Superior temporal gyrus (tissue), 1 donor: ENCODE results near the gene CLCN2.

ENCODE experiments used
- DNase-seq: peaks from one replicate; pipeline ENCODE4 v3.0.0-alpha.2; 2016; ENCODE audit errors: extremely low spot score

Gene CLCN2

DNA sequence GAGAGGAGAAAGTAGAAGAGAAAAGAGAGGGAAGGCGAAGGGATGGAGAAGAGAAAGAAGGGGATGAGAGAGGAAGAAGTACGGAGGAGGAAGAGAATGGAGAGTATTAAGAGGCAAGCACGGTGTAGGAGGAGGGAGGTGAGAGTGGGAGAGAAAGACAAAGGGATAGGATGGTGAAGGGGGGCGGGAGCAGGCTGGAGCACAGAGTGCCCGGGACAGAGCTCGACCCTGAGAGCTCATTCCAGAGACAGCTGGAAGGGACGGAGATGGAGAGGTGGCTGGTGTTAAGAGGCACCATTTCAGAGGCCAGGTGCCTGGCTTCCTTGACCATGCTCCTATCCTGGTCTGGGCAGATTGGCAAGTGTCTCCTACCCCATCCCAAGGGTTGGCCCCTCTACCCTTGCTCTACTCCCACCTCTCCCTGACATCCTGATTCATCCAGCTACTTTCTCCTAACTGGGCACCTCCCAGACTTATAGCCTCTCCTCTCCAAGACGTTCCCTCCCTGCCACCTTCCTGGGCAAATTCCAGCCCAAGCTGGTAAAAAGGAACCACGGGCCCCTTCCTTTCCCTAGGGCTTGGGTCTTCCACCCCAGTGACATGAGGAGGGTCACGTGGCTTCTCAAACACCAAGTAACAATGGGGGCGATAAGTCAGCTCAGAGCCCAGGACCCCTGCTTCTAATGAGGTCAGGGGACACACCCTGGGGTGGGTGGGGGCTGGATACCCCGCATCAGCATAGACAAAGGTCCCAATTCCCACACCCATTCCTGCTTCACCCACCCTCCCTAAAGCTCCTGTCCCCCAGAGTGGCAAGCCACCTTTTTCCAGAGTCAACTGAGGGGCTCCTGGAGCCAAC, 1.1 kb downstream of the CLCN2 start:
- DNase-seq, result no peak

DNA sequence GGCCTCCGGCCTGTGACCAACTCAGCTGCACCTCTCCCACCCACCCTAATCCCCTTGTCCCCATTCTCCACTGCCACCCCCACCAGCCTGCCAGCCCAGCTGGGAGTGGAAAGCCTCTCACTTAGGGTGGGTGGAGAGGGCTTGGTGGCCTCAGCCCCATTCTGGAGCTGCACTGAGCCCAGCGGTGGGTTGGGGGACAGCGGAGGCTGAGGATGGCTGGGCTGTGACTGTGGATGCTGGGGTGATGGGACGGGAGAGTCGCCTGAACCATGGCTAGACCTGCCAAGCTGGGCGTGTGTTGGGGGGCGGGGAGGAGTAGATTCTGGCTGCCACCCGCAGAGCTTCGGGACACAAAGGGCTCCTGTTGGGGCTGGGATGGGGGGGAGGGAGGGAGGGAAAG, 1.8 kb downstream of the CLCN2 start:
- no peak for DNase-seq

GRCh38 chr3:184358921-184359350, 2.5 kb downstream of the CLCN2 start:
- no peak for DNase-seq

GRCh38 chr3:184358124-184358767, 3.2 kb downstream of the CLCN2 start:
- no peak for DNase-seq

GRCh38 chr3:184357248-184358123, 3.9 kb downstream of the CLCN2 start:
- no peak for DNase-seq

- DNase-seq, result no peak
These were observed 6.0 kb downstream of the CLCN2 start for GRCh38 chr3:184355261-184356040.

DNA sequence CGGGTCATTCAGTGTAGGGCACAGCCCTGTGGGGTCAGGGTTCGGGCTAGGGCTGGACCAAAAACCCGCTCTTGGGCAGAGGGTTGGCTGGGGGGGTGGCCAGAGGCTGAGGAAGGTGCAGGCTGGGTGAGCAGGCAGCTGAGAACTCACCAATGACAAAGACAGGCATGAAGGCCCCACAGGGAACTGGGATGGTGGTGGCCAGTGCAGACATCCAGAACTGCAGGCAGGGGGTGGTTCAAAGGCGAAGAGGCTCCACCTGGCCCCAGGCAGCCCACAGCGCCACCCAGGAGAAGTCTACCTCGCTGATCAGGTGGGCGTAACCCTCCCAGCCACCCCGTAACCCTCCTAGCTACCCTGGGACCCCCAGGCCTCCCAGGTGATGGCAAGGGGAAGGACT, 6.7 kb downstream of the CLCN2 start:
- DNase-seq, result no peak

- no peak for DNase-seq
These were observed 7.2 kb downstream of the CLCN2 start for GRCh38 chr3:184354121-184354728.

DNA sequence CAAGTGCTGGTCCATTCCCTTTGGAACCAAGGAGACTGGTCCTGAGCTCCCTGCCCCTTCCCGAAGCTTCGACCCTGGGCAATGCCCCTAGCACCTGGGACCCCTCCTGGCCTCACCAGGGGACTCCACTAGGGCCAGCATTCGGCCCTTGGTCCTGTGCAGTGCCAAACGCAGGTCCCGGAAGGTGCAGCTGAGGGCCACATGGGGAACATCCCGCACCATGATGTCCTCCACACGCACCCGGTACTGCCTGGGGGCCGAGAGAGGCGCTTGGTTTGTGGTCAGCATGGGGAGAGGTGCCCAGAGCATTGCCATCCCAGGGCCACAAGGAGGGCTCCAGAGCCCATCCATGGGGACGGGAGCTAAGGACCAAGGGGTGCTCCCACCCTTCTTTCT, 7.9 kb downstream of the CLCN2 start:
- DNase-seq, result no peak

DNA sequence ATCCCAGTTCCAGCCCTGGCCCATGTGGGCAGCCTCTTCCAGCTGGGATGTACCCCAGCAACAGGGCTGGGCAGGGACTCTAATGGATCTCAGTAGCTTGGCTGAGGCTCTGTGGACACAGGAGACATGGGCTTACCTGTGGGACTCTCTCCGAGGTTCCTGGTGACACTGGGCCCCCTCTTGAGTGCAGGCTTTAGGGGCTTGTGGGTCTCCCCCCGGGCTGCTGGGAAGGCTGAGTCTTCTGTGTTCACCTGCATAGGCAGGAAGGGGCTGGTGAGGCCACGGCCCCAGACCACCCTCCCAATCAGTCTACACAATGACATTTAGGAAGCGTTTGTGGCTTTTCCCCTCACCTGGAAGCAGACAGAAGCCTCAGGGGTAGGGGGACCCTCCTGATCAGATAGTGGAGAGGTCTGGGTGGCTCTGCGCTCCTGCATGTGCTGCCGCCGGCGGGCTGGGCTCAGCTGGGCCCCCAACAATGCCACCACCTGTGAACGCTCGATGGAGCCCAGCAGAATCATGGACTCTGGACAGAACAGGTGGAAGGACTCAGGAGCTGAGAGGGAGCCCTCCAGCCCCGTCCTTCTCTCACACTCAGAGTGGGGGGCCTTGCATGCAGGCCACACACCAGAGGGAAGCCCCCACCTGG, 8.4 kb downstream of the CLCN2 start:
- DNase-seq, result no peak

DNA sequence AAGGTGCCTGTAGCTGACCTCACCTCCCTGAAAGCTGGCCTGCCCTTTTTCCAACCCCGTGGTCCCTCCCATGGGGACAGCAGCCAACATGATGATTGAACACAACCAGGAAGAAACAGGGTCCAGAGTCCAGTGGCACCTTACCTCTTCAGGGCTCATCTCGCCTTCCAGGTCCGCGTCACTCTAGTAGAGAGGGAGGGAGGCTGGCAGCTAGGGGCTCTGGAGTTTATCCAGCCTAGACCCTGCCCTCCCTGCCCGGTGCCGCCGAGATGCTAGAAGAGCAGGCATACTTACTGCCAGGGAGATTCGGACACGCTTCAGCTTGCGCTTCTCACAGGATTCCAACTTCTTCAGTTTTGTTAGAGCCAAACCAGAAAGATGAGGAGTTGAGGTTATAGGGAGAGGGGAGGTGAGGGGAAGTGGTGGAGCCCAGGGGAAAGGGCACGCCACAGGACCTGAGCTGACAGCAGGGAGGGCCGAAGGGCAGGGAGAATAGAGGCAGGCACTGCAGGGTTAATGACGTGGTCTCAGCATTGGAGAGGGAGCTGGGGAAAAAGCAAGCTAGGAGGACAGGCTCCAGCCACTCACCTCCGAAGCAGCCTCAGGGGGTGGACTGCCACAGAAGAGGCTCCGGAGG, 9.1 kb downstream of the CLCN2 start:
- DNase-seq, result no peak

GRCh38 chr3:184351511-184352148, 9.8 kb downstream of the CLCN2 start:
- no peak for DNase-seq

DNA sequence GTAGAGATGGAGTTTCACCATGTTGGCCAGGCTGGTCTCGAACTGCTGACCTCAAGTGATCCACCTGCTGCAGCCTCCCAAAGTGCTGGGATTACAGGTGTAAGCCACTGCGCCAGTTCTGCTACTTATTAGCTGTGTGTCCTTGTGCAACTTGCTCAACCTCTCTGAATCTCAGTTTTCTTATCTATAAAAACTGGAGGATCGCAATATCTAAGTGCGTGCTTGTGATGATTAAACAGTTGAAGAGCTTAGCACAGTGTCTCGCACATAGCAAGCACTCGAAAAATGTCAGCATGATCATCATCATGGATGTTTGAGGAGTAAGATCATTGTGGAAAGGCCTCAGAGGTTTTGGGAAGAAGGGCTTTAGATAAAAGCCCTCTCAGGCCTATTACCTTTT, 10.8 kb downstream of the CLCN2 start:
- no peak for DNase-seq

DNA sequence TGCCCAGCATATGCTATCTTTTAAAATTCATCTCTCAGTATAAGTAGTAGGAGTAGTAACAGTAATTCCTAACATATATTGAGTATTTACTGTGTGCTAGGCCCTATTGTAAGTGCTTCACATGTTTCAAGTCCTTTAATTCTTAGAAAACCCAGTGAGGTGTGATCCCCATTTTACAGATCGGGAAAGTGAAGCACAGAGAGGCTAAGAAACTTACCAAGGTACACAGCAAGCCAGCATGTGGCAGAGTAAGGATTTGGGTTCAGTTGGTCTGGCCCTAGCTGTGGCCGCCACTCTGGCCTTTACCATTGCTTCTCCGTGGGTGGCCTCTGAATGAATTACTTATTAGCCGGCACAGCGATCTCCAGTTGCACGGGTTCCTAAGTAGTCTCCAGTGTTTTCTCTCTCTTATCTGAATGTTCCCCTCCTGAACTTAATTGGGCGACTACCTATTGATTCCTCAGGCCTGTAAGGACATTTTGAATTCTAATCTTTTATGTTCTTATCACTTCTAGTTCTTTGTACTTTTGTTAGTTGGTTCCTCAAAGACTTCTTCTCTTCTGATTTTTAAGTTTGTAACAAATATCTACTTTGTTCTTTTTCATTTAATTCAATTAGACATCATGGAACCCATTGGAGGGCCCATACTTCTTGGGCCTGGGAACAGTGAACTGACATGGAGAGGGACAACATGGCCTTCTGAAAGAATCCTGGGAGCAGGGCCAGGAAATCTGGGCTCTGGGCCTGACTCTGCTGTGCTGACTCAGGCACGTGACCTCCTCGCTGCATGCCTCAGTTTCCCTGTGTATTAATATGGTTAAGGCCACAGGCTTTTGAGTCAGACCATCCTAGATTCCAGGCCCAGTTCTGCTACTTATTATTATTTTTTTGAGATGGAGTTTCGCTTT, 11.6 kb downstream of the CLCN2 start:
- no peak for DNase-seq

GRCh38 chr3:184348057-184348382, 13.4 kb downstream of the CLCN2 start:
- DNase-seq, result no peak

- no peak for DNase-seq
These were observed 13.9 kb downstream of the CLCN2 start for GRCh38 chr3:184347321-184348056.

DNA sequence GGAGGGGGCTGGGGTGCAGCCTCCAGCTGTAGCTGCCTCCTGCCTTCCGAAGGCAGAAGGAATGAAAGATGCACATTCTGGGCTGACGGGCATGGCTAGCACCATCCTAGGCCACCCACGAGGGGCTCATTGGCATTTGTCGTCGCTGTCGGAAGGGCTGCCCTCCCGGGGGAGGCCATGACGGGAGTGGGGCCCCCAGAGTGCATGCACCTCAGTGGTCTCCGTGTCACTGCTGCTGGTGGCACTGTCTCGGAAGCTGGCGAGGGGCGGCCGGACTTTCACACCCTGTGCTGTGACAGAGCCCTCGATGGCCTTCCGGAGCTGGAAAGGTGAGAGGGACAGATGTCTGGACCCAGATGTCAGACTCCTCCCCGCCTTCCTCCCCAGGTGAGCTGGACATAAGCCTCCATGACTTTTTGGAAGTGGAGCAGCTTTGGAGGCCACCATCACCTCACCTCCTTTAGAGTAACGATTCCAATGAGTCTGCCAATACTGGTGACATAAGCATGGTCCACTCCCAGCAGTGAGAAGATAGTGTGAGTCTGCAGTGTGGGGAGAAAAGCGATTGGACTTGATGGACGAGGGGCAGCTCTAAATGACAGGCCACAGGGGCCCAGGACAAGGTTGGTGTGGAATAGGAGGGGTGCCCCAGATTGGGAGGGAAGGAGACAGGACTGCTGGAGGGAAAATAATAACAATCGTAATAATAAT, 14.8 kb downstream of the CLCN2 start:
- DNase-seq, result no peak
